GM19043 (cell line): ENCODE measurements around the gene PNLIPRP2.

Experiments
- ATAC-seq: cut with Tn5 transposase; IDR thresholded peaks from one replicate; pipeline ENCODE4 v1.9.1; 2021; ENCODE audit warnings: low read depth; ENCODE audit not compliant: unreplicated experiment

The PNLIPRP2 gene

DNA sequence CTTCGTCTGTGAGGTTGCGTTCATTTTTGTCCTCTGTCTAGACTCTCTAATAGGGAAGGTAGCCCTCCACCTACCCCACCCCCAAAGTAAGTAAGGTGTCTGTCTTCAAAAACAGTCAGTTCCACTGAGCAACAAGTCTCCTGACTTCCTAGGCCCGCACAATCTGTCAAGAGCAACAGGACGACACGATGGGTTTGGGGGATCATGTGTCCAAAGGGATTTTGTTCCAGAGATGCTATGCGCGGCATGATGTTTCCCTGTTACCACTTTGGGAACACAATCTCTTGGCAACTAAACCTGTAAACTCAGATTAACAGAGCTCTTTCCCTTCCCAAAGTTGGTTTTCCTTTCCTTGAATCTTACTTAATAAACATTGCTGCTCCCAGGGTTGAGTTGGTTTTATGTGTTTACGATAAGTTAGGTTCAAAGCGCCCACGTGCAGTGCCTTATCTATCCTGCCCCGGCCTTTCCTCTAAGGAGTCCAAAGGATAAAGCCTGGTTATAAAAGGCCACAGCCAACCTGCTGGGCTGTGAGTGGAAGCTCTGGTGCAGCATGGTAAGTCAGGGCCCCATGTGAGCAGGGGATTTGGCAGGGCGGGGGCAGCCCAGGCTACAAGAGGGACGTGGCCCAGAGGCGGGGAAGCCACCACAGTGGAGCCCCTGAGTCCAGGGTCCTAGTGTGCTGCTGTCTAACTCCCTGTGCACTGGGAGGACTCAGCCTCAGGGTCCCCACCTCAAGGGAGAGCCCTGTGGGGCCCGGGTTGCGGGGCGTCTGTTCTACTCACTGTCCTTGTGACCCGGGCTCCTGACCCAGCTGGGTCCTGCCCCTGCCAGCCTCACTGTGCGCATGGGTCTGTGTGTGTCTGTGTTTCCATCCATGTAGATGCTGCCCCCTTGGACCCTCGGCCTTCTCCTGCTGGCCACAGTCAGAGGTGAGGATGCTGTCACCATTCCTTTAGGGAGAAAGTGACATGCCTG lies at the start of gene PNLIPRP2:
Gene PNLIPRP2 (plus strand): TSS at position 531 of the 978 bp plus-strand sequence.
- ATAC-seq = no peak

- ATAC-seq = no peak
Measured at GRCh38 chr10:116574797-116575196, 46.0 kb upstream of the PNLIPRP2 start.

DNA sequence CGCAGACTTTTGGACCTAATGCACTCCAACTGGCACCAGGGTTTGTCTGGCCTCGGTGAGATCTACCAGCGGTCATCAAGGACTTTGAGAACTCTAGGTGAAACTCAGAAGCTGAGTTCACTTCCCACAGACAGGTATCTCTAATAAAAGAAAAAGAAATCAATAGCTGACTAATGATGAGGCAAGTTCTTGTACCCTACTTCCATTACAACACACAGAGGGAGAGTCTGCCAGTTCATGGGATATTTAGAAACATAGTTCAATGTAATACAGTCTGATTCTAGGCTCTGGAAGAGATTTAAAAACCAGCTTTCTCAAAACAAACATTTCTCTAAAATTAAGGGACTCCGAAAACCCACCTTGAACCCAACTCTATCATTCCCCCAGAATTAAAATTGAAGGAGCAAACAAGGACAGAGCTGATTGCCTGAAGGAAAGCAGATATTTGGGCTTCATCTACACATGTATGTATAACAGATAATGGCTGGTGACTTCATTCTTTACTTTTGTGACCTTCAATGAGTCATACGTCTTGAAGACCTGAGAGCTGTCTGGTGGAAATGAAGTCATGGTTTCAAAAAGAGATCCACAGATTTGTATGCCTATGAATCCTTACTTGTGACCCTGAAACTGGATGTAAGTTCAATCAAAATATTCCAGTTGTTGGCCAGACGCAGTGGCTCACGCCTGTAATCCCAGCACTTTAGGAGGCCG lies 32.7 kb upstream of the PNLIPRP2 start:
- no peak for ATAC-seq

GRCh38 chr10:116588995-116589394 lies 31.8 kb upstream of the PNLIPRP2 start:
- ATAC-seq = no peak

- ATAC-seq = no peak
Measured at GRCh38 chr10:116589926-116590325, 30.8 kb upstream of the PNLIPRP2 start.

- ATAC-seq = no peak
Measured at GRCh38 chr10:116590590-116591444, 29.9 kb upstream of the PNLIPRP2 start, which contains the start of gene PNLIPRP1. Gene PNLIPRP1 (plus strand): TSS chr10:116590959. CDS start chr10:116591130, 171 bp downstream.

GRCh38 chr10:116593139-116593740 lies 27.5 kb upstream of the PNLIPRP2 start:
- no peak for ATAC-seq

- no peak for ATAC-seq
Measured at GRCh38 chr10:116594525-116595035, 26.2 kb upstream of the PNLIPRP2 start.

DNA sequence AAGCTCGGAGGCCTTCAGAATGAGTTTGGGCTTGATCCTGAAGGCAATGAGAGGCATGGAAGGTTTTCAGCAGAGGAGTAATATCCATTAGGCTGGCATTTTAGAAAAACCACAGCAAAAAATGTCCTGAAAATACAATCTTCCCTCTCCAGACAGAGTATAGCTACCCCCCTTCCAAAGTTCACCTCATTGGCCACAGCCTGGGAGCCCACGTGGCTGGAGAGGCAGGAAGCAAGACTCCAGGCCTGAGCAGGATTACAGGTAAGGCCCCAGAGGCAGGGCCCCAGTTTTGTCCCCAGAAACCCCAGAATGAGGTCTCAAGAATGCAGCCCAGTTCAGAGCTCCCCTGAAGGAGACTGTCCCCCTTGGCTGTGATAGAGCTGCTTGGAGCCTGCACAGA lies 24.7 kb upstream of the PNLIPRP2 start:
- ATAC-seq = no peak

DNA sequence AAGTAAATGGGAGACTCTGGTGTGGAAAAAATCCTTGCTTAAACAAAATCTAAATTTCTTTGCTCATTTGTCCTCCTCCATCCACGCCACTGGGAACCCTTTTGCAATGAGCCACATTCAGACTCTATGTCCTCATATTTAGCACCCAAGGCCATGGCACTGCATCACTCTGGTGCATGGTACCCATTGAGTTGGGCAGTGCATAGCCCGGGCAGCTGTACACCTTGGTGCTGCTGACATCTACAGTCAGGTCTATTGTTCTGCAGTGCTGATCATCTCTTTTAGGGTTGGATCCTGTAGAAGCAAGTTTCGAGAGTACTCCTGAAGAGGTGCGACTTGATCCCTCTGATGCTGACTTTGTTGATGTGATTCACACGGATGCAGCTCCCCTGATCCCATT lies 23.2 kb upstream of the PNLIPRP2 start:
- ATAC-seq = no peak

- no peak for ATAC-seq
Measured at GRCh38 chr10:116598329-116598728, 22.4 kb upstream of the PNLIPRP2 start.

DNA sequence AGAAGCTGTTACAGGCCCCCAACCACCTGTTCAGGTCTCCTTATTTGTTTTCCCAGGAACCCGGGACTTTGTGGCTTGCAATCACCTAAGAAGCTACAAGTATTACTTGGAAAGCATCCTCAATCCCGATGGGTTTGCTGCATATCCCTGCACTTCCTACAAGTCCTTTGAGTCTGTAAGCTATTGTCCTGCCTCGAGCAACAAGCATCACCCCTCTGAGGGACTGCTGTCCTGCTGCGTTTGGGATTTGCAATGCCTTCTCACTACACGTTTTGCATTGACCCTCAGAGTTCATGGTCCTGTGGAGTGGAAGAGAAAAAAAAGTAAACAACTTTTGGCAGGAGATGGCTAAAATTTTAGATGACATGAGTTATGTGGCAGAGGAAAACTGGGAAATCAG lies 20.8 kb upstream of the PNLIPRP2 start:
- no peak for ATAC-seq

GRCh38 chr10:116602648-116603400 lies 17.9 kb upstream of the PNLIPRP2 start:
- no peak for ATAC-seq

- ATAC-seq = no peak
Measured at GRCh38 chr10:116606061-116606483, 14.7 kb upstream of the PNLIPRP2 start.

GRCh38 chr10:116607336-116607735 lies 13.4 kb upstream of the PNLIPRP2 start:
- no peak for ATAC-seq

DNA sequence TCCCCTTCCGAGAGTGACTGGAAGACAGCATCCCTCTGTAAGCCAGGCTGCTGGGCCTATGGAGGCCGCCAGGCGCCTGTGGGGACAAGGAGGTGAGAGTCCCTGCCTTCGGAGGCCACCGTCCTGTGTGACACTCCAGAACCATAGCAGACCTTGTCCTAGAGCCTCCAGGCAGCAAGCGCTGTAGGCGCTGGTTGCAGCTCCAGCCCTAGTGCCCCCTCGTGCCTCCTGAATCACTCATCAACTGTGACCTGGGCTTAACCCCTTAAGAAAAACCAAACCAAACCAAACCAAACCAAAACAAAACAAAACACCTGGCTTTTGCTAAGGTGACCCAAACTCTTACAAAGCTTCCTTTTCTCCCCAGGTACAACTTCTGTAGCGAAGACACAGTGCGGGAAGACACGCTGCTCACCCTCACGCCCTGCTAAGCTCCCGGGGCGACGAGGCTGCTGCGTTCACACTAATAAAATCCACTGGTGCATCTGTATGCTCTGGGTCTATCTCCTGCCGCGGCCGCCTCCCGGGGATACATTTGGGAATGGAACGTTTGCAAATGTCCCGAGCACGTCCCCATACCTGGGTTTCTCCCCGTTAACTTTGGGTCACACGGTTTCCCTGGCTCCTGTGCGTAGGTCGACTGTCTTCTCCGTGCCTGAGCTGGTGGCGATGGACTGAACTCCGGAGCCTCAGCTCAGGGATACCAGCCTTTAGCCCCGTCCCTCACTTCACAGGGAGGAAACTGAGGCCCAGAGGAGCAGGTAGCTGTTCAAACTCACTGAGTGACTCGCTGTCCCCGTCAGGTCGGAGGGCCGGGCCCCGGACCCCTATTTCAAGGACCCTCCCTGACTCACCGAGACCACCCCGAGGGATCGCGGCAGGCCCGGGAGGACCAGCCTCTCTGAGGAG lies 11.8 kb upstream of the PNLIPRP2 start:
- no peak for ATAC-seq

- no peak for ATAC-seq
Measured at GRCh38 chr10:116610443-116611152, 10.2 kb upstream of the PNLIPRP2 start.

DNA sequence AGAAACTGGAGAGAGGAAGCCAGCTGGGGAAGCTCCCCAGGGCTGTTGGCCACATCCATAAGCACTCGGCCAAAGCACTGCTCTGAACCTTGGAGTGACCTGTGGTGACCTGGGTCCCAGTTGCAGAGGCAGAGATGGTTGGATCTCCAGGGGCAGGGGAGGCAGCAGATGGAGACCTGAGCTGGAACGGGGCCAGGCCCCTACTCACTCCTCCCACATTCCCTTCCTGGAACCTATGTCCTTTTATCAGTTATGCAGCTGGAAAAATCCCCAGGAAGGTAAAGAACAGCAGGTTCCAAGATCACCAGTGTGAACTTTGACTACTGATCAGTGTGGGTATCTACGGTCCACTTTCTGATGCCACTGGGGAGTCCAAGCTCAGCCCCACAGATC lies 9.6 kb upstream of the PNLIPRP2 start:
- no peak for ATAC-seq
